ENCODE measurements around the gene C8B. TPM values are rescaled to one million over a fixed set of nuclear protein-coding genes. Genes with fewer than 3 reads are reported as not detected.

Gene C8B
- total RNA-seq, 3 donors from 2014 or later, result not detected

DNA sequence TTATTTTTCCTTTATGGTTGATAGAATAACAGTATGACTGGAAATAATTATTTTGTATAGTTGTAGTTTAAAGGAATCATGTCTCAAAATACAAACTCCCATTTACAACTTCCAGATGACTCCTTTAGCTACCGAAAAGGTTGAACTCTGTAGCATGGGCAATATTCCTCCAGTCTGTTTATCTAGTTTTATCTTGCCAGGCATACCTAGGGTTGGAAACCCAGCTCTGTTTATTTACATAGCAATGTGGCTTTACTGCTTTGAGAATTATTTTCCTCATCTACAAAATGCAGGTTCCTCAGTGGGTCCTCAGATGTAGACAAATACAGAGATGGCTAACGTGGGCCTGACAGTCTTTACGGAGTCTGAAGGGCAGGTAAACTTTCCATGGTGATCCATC, 60.1 kb downstream of the C8B start:
- no peaks in the 10 kb centered on the region for H3K27me3 ChIP-seq
- H3K27ac ChIP-seq, result no peak overlapping the region
- no peak overlapping the region for H3K4me3 ChIP-seq
- TF ChIP-seq, protein P1, sequence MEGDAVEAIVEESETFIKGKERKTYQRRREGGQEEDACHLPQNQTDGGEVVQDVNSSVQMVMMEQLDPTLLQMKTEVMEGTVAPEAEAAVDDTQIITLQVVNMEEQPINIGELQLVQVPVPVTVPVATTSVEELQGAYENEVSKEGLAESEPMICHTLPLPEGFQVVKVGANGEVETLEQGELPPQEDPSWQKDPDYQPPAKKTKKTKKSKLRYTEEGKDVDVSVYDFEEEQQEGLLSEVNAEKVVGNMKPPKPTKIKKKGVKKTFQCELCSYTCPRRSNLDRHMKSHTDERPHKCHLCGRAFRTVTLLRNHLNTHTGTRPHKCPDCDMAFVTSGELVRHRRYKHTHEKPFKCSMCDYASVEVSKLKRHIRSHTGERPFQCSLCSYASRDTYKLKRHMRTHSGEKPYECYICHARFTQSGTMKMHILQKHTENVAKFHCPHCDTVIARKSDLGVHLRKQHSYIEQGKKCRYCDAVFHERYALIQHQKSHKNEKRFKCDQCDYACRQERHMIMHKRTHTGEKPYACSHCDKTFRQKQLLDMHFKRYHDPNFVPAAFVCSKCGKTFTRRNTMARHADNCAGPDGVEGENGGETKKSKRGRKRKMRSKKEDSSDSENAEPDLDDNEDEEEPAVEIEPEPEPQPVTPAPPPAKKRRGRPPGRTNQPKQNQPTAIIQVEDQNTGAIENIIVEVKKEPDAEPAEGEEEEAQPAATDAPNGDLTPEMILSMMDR (IDR thresholded peaks at IDR 0.05), result no peak
- no peaks in the 10 kb centered on the region for H3K9me3 ChIP-seq
- no peak for DNase-seq (ENCODE audit: low spot score in 2 of 2)
- H3K36me3 ChIP-seq, result no peaks in the 10 kb centered on the region
- intact Hi-C loops (cut with DNase I; ENCODE audit: low total_unique reads), result no loop called here
- no peaks in the 10 kb centered on the region for H3K4me1 ChIP-seq

DNA sequence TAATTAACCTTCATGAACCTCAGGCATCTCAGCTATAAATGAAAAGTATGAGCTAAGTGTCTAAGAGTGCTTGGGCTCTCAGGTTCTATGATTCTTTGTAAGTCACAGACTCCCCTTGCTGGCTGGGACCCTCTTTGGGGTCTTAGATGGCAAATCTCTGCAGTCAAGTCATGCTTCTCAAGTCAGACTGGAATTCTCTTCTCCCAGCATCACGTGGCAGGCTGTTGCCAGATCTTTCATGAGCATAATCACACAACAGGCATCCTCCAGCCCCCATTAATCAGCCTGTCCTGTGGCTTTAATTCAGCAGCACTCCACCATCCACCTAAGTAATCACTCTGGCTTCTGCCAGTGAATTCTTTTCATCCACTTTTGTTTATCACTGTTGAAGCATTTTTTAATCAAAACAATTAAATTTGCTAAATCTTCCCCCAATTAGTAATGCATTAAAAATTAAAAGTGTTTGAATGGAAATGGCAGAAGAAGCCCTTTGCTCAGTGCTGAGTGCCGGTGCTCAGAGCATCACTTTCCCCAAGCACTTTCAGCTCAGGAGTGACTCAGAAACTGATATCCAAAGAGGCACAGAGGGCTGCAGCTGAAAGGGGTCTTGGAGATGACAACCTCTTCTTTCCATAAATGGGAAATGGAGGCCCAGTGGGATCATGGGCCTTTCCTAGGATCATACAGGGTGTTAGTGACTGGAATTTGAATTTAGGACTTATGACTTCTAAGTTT, 61.0 kb downstream of the C8B start:
- no peaks in the 10 kb centered on the region for H3K36me3 ChIP-seq
- H3K27me3 ChIP-seq, result no peaks in the 10 kb centered on the region
- no peak overlapping the region for H3K4me3 ChIP-seq
- H3K27ac ChIP-seq, result no peak overlapping the region
- no peaks in the 10 kb centered on the region for H3K9me3 ChIP-seq
- intact Hi-C loops (cut with DNase I; ENCODE audit: low total_unique reads), result no loop called here
- DNase-seq (ENCODE audit: low spot score in 2 of 2), result no peak
- TF ChIP-seq POLR2A (IDR thresholded peaks at IDR 0.05), result no peak
- TF ChIP-seq, protein P1 (IDR thresholded peaks at IDR 0.05), result no peak
- TF ChIP-seq POLR2AphosphoS5 (IDR thresholded peaks at IDR 0.05), result no peak
- H3K4me1 ChIP-seq, result no peaks in the 10 kb centered on the region

DNA sequence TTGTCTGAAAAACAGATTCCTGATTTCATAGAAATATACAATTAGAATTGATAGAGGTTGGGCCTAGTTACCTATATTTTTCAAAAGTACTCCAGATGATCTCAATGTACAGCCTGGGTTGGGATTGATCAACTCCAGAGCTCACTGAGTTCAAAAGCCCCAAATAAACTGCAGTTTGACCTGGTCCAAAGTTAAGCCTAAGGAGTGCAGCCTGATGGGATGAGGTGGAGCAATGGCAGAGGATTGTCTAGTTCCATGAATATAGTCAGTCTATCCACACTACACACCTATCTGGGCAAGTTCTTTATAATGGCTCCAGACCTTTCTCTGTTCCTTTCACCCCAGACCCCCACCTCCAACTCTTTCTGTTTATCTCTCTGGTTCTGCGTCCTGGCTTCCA, 62.0 kb downstream of the C8B start:
- Histone ChIP-seq H3K27ac (no peak overlapping the region), H3K9me3 (no peaks in the 10 kb centered on the region), H3K36me3 (no peaks in the 10 kb centered on the region), H3K27me3 (no peaks in the 10 kb centered on the region), H3K4me1 (no peaks in the 10 kb centered on the region), H3K4me3 (no peak overlapping the region)
- DNase-seq (ENCODE audit: low spot score in 2 of 2), result no peak
- TF ChIP-seq, protein P1 (IDR thresholded peaks at IDR 0.05), result no peak
- no peak for TF ChIP-seq POLR2A (IDR thresholded peaks at IDR 0.05)
- no peak for TF ChIP-seq POLR2AphosphoS5 (IDR thresholded peaks at IDR 0.05)
- intact Hi-C loops (cut with DNase I; ENCODE audit: low total_unique reads), result no loop called here

DNA sequence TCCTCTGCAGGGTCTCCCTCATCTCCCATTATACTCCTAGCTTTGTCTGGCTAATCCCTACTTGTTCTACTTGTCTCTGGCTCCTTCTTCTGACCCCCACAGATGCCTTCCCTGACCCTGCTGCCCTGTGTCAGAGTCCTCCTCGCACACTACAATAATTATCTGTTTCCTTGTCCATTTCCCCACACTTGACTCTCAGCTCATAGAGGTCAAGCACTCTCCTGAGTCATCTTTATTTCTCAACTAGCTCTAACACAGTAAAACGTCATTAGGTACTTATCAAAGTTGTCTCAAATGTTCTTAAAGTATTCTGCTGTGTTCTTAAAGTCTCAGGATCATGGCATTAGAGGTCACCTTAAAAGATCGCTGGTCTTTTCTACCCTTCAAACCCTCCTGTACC, 64.1 kb downstream of the C8B start:
- Histone ChIP-seq H3K9me3 (no peaks in the 10 kb centered on the region), H3K36me3 (no peaks in the 10 kb centered on the region), H3K27ac (no peak overlapping the region), H3K27me3 (no peaks in the 10 kb centered on the region), H3K4me1 (no peaks in the 10 kb centered on the region), H3K4me3 (no peak overlapping the region)
- no peak for DNase-seq (ENCODE audit: low spot score in 2 of 2)
- intact Hi-C loops (cut with DNase I; ENCODE audit: low total_unique reads), result no loop called here
- TF ChIP-seq POLR2A (IDR thresholded peaks at IDR 0.05), result no peak
- TF ChIP-seq POLR2AphosphoS5 (IDR thresholded peaks at IDR 0.05), result no peak
- TF ChIP-seq, protein P1 (IDR thresholded peaks at IDR 0.05), result no peak

DNA sequence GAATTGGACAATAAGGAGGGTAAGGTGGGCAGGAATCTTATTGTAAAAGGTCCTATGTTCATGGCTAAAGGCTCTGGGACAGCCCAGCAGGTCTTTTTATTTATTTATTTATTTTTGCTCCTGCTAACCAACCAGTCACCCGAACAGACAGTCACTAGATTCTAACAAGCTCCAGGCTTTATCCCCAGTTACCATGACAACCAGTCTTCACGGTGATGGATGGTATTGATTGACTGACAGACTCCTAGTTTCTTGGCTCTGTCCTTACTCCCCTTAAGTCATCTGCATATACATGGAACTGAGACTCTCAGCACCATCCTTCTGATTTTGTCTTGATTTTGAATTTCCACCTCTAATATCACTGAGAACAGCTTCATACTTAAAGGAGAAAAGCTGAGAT, 66.9 kb downstream of the C8B start:
- DNase-seq (ENCODE audit: low spot score in 2 of 2), result no peak

More for the DNA sequence above, 66.9 kb downstream of the C8B start:
- H3K27me3 ChIP-seq, result no peaks in the 10 kb centered on the region
- H3K4me3 ChIP-seq, result no peak overlapping the region
- intact Hi-C loops (cut with DNase I; ENCODE audit: low total_unique reads), result no loop called here
- TF ChIP-seq POLR2AphosphoS5 (IDR thresholded peaks at IDR 0.05) (no peak), POLR2A (IDR thresholded peaks at IDR 0.05) (no peak)
- TF ChIP-seq, protein P1 (IDR thresholded peaks at IDR 0.05), result no peak
- H3K27ac ChIP-seq, result no peak overlapping the region
- H3K36me3 ChIP-seq, result no peaks in the 10 kb centered on the region
- no peaks in the 10 kb centered on the region for H3K9me3 ChIP-seq
- no peaks in the 10 kb centered on the region for H3K4me1 ChIP-seq

Measured in breast epithelium (tissue), 4 donors.